ENCODE data around the gene SPZ1.
"Not testable (repeated sequence)": the region's sequence is repeated elsewhere in the genome, so short reads cannot be mapped to it uniquely, and the experiment has no call there.

SPZ1 gene

DNA sequence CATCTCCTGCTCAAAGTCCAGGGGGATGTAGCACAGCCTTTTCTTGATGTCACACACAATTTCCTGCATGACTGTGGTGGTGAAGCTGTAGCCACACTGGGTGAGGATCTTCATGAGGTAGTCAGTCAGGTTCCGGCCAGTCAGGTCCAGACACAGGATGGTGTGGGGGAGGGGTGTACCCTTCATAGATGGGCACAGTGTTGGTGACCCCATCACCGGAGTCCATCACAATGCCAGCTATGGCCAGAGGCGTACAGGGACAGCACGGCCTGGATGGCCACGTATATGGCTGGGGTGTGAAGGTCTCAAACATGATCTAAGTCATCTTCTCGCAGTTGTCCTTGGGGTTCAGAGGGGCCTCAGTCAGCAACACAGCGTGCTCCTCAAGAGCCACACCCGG lies 19.7 kb upstream of the SPZ1 start:
- Histone ChIP-seq H3K27ac (replicated peaks) (no peak overlapping the region), H3K27me3 (ENCODE audit: insufficient read depth, poor library complexity, severe bottlenecking) (no peaks in the 10 kb centered on the region), H3K4me3 (replicated peaks; ENCODE audit: insufficient read depth, low read length) (no peak overlapping the region)
- no peak for TF ChIP-seq POLR2AphosphoS5 (IDR thresholded peaks at IDR 0.05; ENCODE audit: low read depth)
- no peak for TF ChIP-seq CTCF (IDR thresholded peaks at IDR 0.05; ENCODE audit: insufficient read depth, low read length)
- TF ChIP-seq REST (IDR thresholded peaks at IDR 0.05; ENCODE audit: insufficient replicate concordance, low read depth) = no peak
- TF ChIP-seq GABPA (IDR thresholded peaks at IDR 0.05; ENCODE audit: low read depth) = no peak
- no peak for TF ChIP-seq SPI1 (IDR thresholded peaks at IDR 0.05; ENCODE audit: borderline replicate concordance, low read depth)
- no peak for DNase-seq (ENCODE audit: low read depth in 1 of 2, low spot score in 1 of 2)

DNA sequence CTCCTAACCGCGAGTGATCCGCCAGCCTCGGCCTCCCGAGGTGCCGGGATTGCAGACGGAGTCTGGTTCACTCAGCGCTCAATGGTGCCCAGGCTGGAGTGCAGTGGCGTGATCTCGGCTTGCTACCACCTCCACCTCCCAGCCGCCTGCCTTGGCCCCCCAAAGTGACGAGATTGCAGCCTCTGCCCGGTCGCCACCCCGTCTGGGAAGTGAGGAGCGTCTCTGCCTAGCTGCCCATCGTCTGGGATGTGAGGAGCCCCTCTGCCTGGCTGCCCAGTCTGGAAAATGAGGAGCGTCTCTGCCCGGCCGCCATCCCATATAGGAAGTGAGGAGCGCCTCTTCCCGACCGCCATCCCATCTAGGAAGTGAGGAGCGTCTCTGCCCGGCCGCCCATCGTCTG lies 19.0 kb upstream of the SPZ1 start:
- not testable (repeated sequence) for H3K4me3 ChIP-seq (replicated peaks; ENCODE audit: insufficient read depth, low read length); DNase-seq (ENCODE audit: low read depth in 1 of 2, low spot score in 1 of 2); H3K27ac ChIP-seq (replicated peaks); H3K27me3 ChIP-seq (ENCODE audit: insufficient read depth, poor library complexity, severe bottlenecking)

- H3K27me3 ChIP-seq (ENCODE audit: insufficient read depth, poor library complexity, severe bottlenecking); H3K27ac ChIP-seq (replicated peaks); DNase-seq (ENCODE audit: low read depth in 1 of 2, low spot score in 1 of 2); H3K4me3 ChIP-seq (replicated peaks; ENCODE audit: insufficient read depth, low read length): not testable (repeated sequence)
These were observed 18.5 kb upstream of the SPZ1 start for GRCh38 chr5:80301342-80301741.

DNA sequence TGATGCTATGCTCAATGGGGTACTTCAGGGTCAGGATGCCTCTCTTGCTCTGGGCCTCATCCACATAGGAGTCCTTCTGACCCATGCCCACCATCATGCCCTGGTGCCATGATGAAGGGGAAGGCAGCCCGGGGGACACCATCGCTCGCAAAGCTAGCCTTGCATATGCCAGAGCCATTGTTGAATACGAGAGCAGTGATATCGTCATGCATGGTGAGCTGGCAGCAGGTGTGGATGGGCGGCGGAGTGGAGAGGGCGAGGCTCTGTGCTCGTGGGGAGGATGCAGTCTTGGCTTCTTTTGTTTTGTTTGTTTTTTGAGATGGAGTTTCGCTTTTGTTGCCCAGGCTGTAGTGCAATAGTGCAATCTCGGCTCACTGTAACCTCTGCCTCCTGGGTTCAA lies 17.2 kb upstream of the SPZ1 start:
- no peaks in the 10 kb centered on the region for H3K27me3 ChIP-seq (ENCODE audit: insufficient read depth, poor library complexity, severe bottlenecking)
- no peak overlapping the region for H3K27ac ChIP-seq (replicated peaks)
- no peak for DNase-seq (ENCODE audit: low read depth in 1 of 2, low spot score in 1 of 2)
- no peak for TF ChIP-seq CTCF (IDR thresholded peaks at IDR 0.05; ENCODE audit: insufficient read depth, low read length)
- TF ChIP-seq POLR2AphosphoS5 (IDR thresholded peaks at IDR 0.05; ENCODE audit: low read depth) = no peak
- no peak for TF ChIP-seq GABPA (IDR thresholded peaks at IDR 0.05; ENCODE audit: low read depth)
- TF ChIP-seq SPI1 (IDR thresholded peaks at IDR 0.05; ENCODE audit: borderline replicate concordance, low read depth) = no peak
- no peak for TF ChIP-seq REST (IDR thresholded peaks at IDR 0.05; ENCODE audit: insufficient replicate concordance, low read depth)
- no peak overlapping the region for H3K4me3 ChIP-seq (replicated peaks; ENCODE audit: insufficient read depth, low read length)

DNA sequence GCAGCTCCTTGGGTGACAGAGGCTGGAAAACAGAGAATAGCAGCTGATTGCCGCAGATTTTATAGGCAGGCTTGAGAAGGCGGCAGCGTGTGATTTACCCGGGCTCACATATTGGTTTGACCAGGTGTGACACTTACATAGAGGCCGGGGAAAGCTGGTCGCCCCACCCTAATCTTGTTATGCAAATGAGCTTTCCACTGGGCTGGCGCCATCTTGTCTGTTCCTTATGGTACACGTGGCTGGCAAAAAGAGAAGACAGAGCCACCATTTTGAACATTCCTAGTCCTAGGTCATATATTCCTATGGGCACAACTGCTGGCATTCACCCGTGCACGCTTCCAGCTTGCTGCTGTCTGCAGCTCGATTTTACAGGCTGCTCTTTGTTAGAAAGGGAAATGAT lies 11.3 kb upstream of the SPZ1 start:
- TF ChIP-seq SPI1 (IDR thresholded peaks at IDR 0.05; ENCODE audit: borderline replicate concordance, low read depth) (no peak), REST (IDR thresholded peaks at IDR 0.05; ENCODE audit: insufficient replicate concordance, low read depth) (no peak)
- DNase-seq (ENCODE audit: low read depth in 1 of 2, low spot score in 1 of 2) = no peak
- no peaks in the 10 kb centered on the region for H3K27me3 ChIP-seq (ENCODE audit: insufficient read depth, poor library complexity, severe bottlenecking)
- H3K4me3 ChIP-seq (replicated peaks; ENCODE audit: insufficient read depth, low read length) = no peak overlapping the region
- H3K27ac ChIP-seq (replicated peaks) = no peak overlapping the region
